Upper lobe of right lung (tissue), 1 donor: ENCODE data around the gene LORICRIN. TPM values are rescaled to one million over a fixed set of nuclear protein-coding genes. Genes with fewer than 3 reads are reported as not detected.

Experiments
- ATAC-seq: fragments of 200-7000 bp; cut with Tn5 transposase; one replicate; pipeline ENCODE4 v1.9.1; 2020; ENCODE audit warnings: mild to moderate bottlenecking, moderate library complexity
- DNase-seq: peaks from one replicate; pipeline ENCODE4 v3.0.0-alpha.2; 2020
- H3K27ac ChIP-seq: fragments of 200-600 bp; one replicate; pipeline ENCODE4 v1.8.0; 2022
- H3K27me3 ChIP-seq: fragments of 200-600 bp; one replicate; pipeline ENCODE4 v1.8.0; 2022; ENCODE audit warnings: mild to moderate bottlenecking
- H3K36me3 ChIP-seq: fragments of 200-600 bp; one replicate; pipeline ENCODE4 v1.8.0; 2022
- H3K4me1 ChIP-seq: fragments of 200-600 bp; one replicate; pipeline ENCODE4 v1.8.0; 2022
- H3K4me3 ChIP-seq: fragments of 200-600 bp; one replicate; pipeline ENCODE4 v1.8.0; 2022; ENCODE audit warnings: mild to moderate bottlenecking
- H3K9me3 ChIP-seq: fragments of 200-600 bp; one replicate; pipeline ENCODE4 v1.8.0; 2022
- intact Hi-C: fragments of 100-400 bp; cut with DNase I; formaldehyde crosslinking; loops from one replicate; pipeline ENCODE4 v1.11.0; 2022
- total RNA-seq: library from RNA; stranded (reverse); fragmentation: NEBNext Ultra II Directional; extraction: Animal tissue kit (Norgen Biotek cat#: 25700); gene quantifications from one replicate; pipeline ENCODE4 v1.2.1, GENCODE V29; 2021
- TF ChIP-seq, protein P1 (sequence below): fragments of 200-600 bp; IDR thresholded peaks from one replicate; pipeline ENCODE4 v1.8.0; 2022; ENCODE audit warnings: antibody characterized with exemption
- donor health status: DM: no; HTN: yes; CAD: no; lungs with severe emphysema.

The LORICRIN gene
- total RNA-seq, 1 donor from 2014 or later: not detected

DNA sequence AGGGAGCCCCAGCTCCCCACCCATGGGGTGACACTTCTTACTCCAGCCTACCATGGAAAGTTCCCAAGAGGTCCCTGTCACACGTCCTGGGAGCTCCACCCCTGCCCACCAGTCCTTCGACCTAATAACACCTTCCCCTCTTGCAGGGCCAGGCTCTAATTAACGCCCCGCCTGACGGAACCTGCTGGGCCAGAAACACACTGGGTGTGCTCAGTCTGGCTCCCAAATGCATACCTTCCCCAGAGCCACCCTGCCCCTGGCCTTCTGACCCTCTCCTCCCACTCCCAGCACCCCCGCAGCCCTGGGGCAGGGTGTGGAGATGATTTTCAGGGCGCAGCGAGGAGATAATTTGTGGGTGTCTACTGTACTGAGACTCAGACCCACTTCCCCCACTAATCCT is 32.7 kb downstream of the LORICRIN start:
- H3K27me3 ChIP-seq: peaks cover 3% of the 10 kb centered on the region
- TF ChIP-seq, protein P1, sequence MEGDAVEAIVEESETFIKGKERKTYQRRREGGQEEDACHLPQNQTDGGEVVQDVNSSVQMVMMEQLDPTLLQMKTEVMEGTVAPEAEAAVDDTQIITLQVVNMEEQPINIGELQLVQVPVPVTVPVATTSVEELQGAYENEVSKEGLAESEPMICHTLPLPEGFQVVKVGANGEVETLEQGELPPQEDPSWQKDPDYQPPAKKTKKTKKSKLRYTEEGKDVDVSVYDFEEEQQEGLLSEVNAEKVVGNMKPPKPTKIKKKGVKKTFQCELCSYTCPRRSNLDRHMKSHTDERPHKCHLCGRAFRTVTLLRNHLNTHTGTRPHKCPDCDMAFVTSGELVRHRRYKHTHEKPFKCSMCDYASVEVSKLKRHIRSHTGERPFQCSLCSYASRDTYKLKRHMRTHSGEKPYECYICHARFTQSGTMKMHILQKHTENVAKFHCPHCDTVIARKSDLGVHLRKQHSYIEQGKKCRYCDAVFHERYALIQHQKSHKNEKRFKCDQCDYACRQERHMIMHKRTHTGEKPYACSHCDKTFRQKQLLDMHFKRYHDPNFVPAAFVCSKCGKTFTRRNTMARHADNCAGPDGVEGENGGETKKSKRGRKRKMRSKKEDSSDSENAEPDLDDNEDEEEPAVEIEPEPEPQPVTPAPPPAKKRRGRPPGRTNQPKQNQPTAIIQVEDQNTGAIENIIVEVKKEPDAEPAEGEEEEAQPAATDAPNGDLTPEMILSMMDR: no peak
- ATAC-seq (no peak), DNase-seq (no peak)
- no peaks in the 10 kb centered on the region for H3K36me3 ChIP-seq
- H3K9me3 ChIP-seq: no peaks in the 10 kb centered on the region
- intact Hi-C loops: no loop called here
- no peak overlapping the region for H3K4me3 ChIP-seq
- no peaks in the 10 kb centered on the region for H3K4me1 ChIP-seq
- H3K27ac ChIP-seq: no peak overlapping the region

DNA sequence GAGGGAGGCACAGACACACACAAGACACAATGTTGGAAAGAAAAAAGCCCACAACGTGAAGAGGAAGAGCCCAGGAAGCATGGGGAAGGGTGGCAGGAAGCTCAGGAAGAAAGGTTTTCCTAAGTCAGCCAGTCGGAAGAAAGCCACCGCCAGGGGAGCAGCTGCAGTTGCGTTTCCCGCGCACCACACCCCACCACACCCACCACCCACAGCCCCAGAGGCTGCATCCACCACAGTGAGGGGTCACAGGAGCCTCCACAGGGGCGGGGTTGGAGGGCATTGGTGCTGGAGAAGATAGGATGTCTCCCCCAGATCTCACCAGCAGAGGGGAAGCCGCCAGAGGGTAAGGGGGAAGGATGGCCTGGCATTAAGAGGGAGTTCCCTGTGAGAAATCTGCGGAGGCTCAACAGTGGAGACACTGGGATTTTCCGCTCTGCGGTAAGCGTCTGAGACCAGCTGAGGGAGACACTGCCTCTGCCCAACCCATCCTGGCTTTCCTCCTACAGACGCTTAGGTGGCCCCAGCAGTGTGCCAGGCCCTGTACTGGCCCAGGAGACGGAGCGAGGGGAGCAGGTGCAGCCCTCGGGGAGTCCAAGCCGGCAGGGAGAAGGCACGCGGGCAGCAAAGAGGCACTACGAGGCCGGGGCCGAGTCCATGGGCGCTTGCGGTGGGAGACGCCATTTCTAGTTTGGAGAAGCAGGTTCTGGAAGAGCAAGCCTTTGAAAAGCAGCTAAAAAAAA is 33.4 kb downstream of the LORICRIN start:
- H3K36me3 ChIP-seq: no peaks in the 10 kb centered on the region
- H3K4me3 ChIP-seq: no peak overlapping the region
- no peak overlapping the region for H3K27ac ChIP-seq
- H3K9me3 ChIP-seq: no peaks in the 10 kb centered on the region
- intact Hi-C loops: no loop called here
- peaks cover 3% of the 10 kb centered on the region for H3K27me3 ChIP-seq
- DNase-seq (no peak), ATAC-seq (no peak)
- no peaks in the 10 kb centered on the region for H3K4me1 ChIP-seq
- TF ChIP-seq, protein P1: no peak

DNA sequence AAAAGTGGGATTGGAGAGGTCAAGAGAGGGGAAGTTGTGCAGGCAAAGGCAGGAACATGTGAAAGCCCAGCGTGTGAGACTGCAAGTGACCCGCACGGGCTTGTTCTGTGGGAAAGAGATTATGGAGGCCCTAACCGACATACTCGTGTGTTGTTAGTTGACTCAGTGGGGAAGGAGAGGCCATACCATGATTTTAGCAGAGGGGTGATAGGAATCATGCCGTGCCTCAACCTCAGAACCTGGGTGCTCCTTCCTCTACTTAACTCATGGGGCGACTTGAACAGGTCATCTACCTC is 33.9 kb downstream of the LORICRIN start:
- TF ChIP-seq, protein P1: no peak
- H3K4me3 ChIP-seq: no peak overlapping the region
- intact Hi-C loops: no loop called here

DNA sequence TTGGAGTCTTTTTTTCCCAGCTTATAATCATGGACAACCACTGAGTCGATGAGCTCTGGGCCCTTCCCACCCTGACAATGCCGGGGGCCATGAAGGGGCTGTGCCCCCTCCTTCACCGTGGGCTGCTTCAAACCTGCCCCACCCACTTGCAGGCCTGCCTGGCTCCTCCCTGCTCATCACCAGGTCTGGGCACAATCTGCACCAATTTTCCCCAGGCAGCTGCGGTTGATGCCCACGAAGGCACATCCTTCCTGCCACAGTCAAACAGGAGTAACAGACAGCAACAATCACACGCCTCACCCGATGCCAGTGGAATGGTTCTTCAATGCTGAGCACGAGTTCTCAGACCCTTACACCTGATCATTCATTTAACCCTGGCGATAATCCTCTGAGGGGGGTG is 34.4 kb downstream of the LORICRIN start:
- intact Hi-C loops: no loop called here
- TF ChIP-seq, protein P1: no peak
- no peak overlapping the region for H3K4me3 ChIP-seq
- no peaks in the 10 kb centered on the region for H3K4me1 ChIP-seq
- no peaks in the 10 kb centered on the region for H3K36me3 ChIP-seq
- ATAC-seq: no peak
- no peaks in the 10 kb centered on the region for H3K9me3 ChIP-seq
- no peak overlapping the region for H3K27ac ChIP-seq
- DNase-seq: no peak
- peaks cover 3% of the 10 kb centered on the region for H3K27me3 ChIP-seq

More for the DNA sequence above, 33.9 kb downstream of the LORICRIN start:
- DNase-seq (no peak), ATAC-seq (no peak)
- no peak overlapping the region for H3K27ac ChIP-seq
- H3K36me3 ChIP-seq: no peaks in the 10 kb centered on the region
- H3K27me3 ChIP-seq: peaks cover 3% of the 10 kb centered on the region
- no peaks in the 10 kb centered on the region for H3K4me1 ChIP-seq
- H3K9me3 ChIP-seq: no peaks in the 10 kb centered on the region

DNA sequence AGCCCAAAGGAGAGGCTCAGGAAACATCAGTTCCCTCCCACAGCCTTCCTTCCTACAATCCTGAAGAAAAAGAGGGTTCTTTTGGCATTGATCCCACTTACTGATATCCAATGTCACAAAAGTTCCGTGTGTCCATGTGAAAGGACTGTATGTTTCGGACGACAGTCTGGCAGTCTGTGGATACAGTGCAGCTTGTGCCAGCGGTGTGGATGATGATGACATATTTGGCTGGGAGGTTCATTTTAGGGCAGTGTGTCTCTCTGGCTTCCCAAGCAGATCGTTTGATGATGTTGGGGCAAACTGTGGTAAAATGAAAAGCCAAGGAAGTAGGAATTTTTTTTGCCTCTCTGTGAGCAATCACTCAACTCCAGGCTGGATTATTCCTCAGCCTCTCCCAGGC is 42.8 kb downstream of the LORICRIN start:
- Histone ChIP-seq H3K4me1 (no peaks in the 10 kb centered on the region), H3K36me3 (no peaks in the 10 kb centered on the region), H3K27me3 (no peaks in the 10 kb centered on the region), H3K4me3 (no peak overlapping the region), H3K27ac (no peak overlapping the region), H3K9me3 (no peaks in the 10 kb centered on the region)
- intact Hi-C loops: no loop called here
- no peak for DNase-seq
- ATAC-seq: no peak
- TF ChIP-seq, protein P1: no peak

DNA sequence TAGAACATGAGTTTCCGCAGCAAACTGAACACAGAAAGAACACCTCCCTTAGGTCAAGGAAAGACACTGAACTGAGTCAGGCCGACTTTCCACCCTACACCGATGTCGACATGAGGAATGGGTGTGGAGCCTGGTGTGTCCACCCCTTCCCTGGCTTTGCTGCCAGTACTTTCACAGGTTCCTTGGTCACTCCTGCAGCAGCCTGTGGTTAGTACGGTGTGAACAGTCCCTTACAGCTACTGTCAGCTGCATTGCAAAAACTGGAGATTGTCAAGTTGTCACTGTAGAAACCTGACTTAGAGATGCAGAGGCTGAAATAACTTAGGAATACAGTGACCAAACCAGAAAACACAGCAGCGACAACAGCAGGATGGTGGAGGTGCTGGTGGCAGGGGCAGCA is 46.2 kb downstream of the LORICRIN start:
- DNase-seq (no peak), ATAC-seq (no peak)
- Histone ChIP-seq H3K4me3 (no peak overlapping the region), H3K9me3 (no peaks in the 10 kb centered on the region), H3K36me3 (no peaks in the 10 kb centered on the region), H3K27ac (no peak overlapping the region), H3K4me1 (no peaks in the 10 kb centered on the region), H3K27me3 (peaks cover 5% of the 10 kb centered on the region)
- TF ChIP-seq, protein P1: no peak
- intact Hi-C loops: no loop called here
